Left hindlimb (tissue), 1 donor: Measurements from ENCODE around the gene NR3C2.

Experiments
- DNase-seq: peaks from one replicate; pipeline ENCODE4 v3.0.0-alpha.2; 2018

The NR3C2 gene

GRCh38 chr4:148441986-148442831, at the start of gene NR3C2:
TSS of gene NR3C2 (minus strand) at chr4:148442414.
- DNase-seq: peak; percentile 99

GRCh38 chr4:148487181-148487580, 45.0 kb upstream of the NR3C2 start:
- no peak for DNase-seq

- no peak for DNase-seq
These were observed 39.4 kb upstream of the NR3C2 start for GRCh38 chr4:148481636-148482035.

GRCh38 chr4:148477276-148477675, 35.1 kb upstream of the NR3C2 start:
- DNase-seq: no peak

- DNase-seq: no peak
These were observed 27.7 kb upstream of the NR3C2 start for GRCh38 chr4:148469938-148470337.

- no peak for DNase-seq
These were observed 12.6 kb upstream of the NR3C2 start for GRCh38 chr4:148454835-148455234.

- DNase-seq: no peak
These were observed 11.6 kb upstream of the NR3C2 start for GRCh38 chr4:148453833-148454232.

GRCh38 chr4:148452970-148453369, 10.8 kb upstream of the NR3C2 start:
- DNase-seq: no peak

GRCh38 chr4:148449921-148450320, 7.7 kb upstream of the NR3C2 start:
- no peak for DNase-seq

- no peak for DNase-seq
These were observed 5.9 kb upstream of the NR3C2 start for GRCh38 chr4:148448141-148448540.

- no peak for DNase-seq
These were observed 5.5 kb upstream of the NR3C2 start for GRCh38 chr4:148447681-148448080.

- peak; percentile 36 for DNase-seq
These were observed 3.7 kb upstream of the NR3C2 start for GRCh38 chr4:148445860-148446330.

- DNase-seq: peak; percentile 75
These were observed 3.1 kb upstream of the NR3C2 start for GRCh38 chr4:148445071-148445859.

- DNase-seq: peak; percentile 39
These were observed 2.3 kb upstream of the NR3C2 start for GRCh38 chr4:148444296-148445070.

- peak; percentile 53 for DNase-seq
These were observed 1.5 kb upstream of the NR3C2 start for GRCh38 chr4:148443512-148444295.

GRCh38 chr4:148442832-148443511, 758 bp upstream of the NR3C2 start:
- peak; percentile 34 for DNase-seq

- no peak for DNase-seq
These were observed 609 bp downstream of the NR3C2 start for GRCh38 chr4:148441624-148441985.

- no peak for DNase-seq
These were observed 4.2 kb downstream of the NR3C2 start for GRCh38 chr4:148438047-148438446.

- DNase-seq: no peak
These were observed 4.8 kb downstream of the NR3C2 start for GRCh38 chr4:148437439-148437838.

- no peak for DNase-seq
These were observed 5.7 kb downstream of the NR3C2 start for GRCh38 chr4:148436512-148436911.

- no peak for DNase-seq
These were observed 6.4 kb downstream of the NR3C2 start for GRCh38 chr4:148435654-148436406.
